A673 (cell line): ENCODE data around the gene OXNAD1. TPM values are rescaled to one million over a fixed set of nuclear protein-coding genes. Genes with fewer than 3 reads are reported as not detected.

ENCODE experiments used
- BruUV-seq: library from RNA; stranded (reverse); fragments of 400-500 nt; replicated peaks from 2 replicates; lab custom pipeline; 2021; lab: Mats Ljungman, UMichigan
- CTCF ChIA-PET: fragments of 300-600 bp; sonication (Branson Sonifier 250); formaldehyde crosslinking; loops from one replicate; lab custom pipeline; 2022; ENCODE audit warnings: antibody characterized with exemption; lab: Charles Lee
- POLR2A ChIA-PET: fragments of 300-600 bp; sonication (Branson Sonifier 250); formaldehyde crosslinking; loops from one replicate; lab custom pipeline; 2022; ENCODE audit warnings: antibody characterized with exemption; ENCODE audit not compliant: low non-redundant PET; lab: Charles Lee
- DNase-seq: peaks from one replicate; pipeline ENCODE4 v3.0.0-alpha.2; 2015; ENCODE audit warnings: low spot score
- H3K27ac ChIP-seq: fragments of 200-600 bp; sonication (generic); 2 replicates; pipeline ENCODE4 v1.5.1; 2016; ENCODE audit warnings: mixed run types, low read depth, mild to moderate bottlenecking, mixed read lengths, antibody characterized with exemption, low read length; ENCODE audit not compliant: poor library complexity, severe bottlenecking
- H3K27me3 ChIP-seq: fragments of 200-600 bp; sonication (generic); replicated peaks from 2 replicates; pipeline ENCODE4 v1.6.1; 2017; ENCODE audit warnings: mixed run types, low read depth, mild to moderate bottlenecking, mixed read lengths, antibody characterized with exemption, low read length; ENCODE audit not compliant: insufficient read depth, poor library complexity
- H3K36me3 ChIP-seq: fragments of 200-600 bp; sonication (generic); 2 replicates; pipeline ENCODE4 v1.6.1; 2016; ENCODE audit warnings: mixed run types, mild to moderate bottlenecking, mixed read lengths, antibody characterized with exemption, low read length; ENCODE audit not compliant: insufficient read depth, poor library complexity, severe bottlenecking
- H3K4me1 ChIP-seq: fragments of 200-600 bp; sonication (generic); 2 replicates; pipeline ENCODE4 v1.6.1; 2017; ENCODE audit warnings: mixed run types, mild to moderate bottlenecking, mixed read lengths, antibody characterized with exemption, low read length; ENCODE audit not compliant: insufficient read depth, poor library complexity, severe bottlenecking
- H3K4me3 ChIP-seq: fragments of 200-600 bp; sonication (generic); 2 replicates; pipeline ENCODE4 v1.5.1; 2016; ENCODE audit warnings: low read depth, mixed run types, mild to moderate bottlenecking, mixed read lengths, low read length; ENCODE audit not compliant: poor library complexity, severe bottlenecking
- H3K9me3 ChIP-seq: fragments of 200-600 bp; sonication (generic); 2 replicates; pipeline ENCODE4 v1.6.1; 2016; ENCODE audit warnings: mixed run types, low read depth, mild to moderate bottlenecking, mixed read lengths, antibody characterized with exemption, low read length; ENCODE audit not compliant: poor library complexity, severe bottlenecking
- EZH2 ChIP-seq: fragments of 200-600 bp; sonication (generic); IDR thresholded peaks from 2 replicates; pipeline ENCODE4 v1.6.1; 2017; ENCODE audit warnings: borderline replicate concordance, low read depth, mild to moderate bottlenecking, mixed read lengths, antibody characterized with exemption, low read length; ENCODE audit not compliant: poor library complexity, severe bottlenecking
- intact Hi-C: fragments of 100-400 bp; cut with micrococcal nuclease; formaldehyde crosslinking; loops from one replicate; pipeline ENCODE4 v1.10.0; 2022; ENCODE audit not compliant: unreplicated experiment
- total RNA-seq: library from RNA; stranded (reverse); gene quantifications from 2 replicates; pipeline ENCODE4 v1.2.3, GENCODE V29; 2021
- TF ChIP-seq, protein P1 (sequence below): fragments of 300-800, 200-600 bp; sonication (generic); conservative IDR thresholded peaks from 2 replicates; pipeline ENCODE4 v1.5.1; 2017; ENCODE audit warnings: low read depth, mild to moderate bottlenecking, antibody characterized with exemption, low read length, moderate library complexity, mixed read lengths

OXNAD1 gene
- total RNA-seq, 1 experiment from 2014 or later, result 21.5 TPM

DNA sequence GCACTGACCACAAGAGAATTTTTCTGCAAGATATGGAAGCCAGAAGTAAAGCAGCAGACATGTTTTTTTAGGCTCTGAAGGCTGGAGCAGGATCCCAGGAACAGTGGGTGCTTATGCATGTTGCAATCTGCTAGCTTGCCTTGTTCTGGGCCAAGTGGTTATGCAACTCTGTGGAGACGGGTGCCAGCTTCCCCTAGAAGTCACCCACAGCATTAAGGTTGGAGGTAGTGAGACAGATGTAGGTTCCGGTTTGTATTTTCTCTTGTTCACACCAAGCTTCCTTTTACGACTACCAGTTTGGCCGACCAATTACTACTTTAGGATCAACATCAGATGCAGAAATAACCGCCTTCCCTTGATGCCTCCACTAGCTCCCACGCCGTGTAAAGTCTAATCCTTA, 11.4 kb upstream of the OXNAD1 start:
- intact Hi-C loops, result no loop called here
- Histone ChIP-seq H3K4me3 (no peak overlapping the region), H3K4me1 (no peaks in the 10 kb centered on the region), H3K9me3 (no peaks in the 10 kb centered on the region), H3K27me3 (no peaks in the 10 kb centered on the region), H3K36me3 (no peaks in the 10 kb centered on the region), H3K27ac (no peak overlapping the region)
- ChIA-PET CTCF (no interaction called here), POLR2A (no interaction called here)
- no peak for DNase-seq
- TF ChIP-seq, protein P1, sequence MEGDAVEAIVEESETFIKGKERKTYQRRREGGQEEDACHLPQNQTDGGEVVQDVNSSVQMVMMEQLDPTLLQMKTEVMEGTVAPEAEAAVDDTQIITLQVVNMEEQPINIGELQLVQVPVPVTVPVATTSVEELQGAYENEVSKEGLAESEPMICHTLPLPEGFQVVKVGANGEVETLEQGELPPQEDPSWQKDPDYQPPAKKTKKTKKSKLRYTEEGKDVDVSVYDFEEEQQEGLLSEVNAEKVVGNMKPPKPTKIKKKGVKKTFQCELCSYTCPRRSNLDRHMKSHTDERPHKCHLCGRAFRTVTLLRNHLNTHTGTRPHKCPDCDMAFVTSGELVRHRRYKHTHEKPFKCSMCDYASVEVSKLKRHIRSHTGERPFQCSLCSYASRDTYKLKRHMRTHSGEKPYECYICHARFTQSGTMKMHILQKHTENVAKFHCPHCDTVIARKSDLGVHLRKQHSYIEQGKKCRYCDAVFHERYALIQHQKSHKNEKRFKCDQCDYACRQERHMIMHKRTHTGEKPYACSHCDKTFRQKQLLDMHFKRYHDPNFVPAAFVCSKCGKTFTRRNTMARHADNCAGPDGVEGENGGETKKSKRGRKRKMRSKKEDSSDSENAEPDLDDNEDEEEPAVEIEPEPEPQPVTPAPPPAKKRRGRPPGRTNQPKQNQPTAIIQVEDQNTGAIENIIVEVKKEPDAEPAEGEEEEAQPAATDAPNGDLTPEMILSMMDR, result no peak
- BruUV-seq, result no TSS peak

DNA sequence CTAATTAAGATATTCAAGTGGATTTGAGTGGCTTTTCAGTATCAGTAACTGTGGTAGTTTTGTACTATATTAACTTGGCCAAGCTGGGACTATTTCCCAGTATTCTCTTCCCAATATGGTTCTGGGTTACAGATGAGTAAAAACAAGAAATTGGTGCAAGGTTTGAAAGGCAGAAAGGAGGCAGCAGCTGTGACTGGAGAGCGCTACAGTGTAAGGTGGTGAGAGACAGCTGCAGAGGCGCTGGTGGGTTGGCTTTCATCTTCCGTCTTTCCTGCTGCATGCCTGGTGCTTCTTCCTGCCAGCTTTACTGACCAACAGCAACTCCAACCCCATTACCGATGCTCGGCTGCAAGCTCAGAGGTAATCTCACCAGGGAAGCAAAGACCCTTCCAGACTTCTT, 10.1 kb upstream of the OXNAD1 start:
- BruUV-seq, result no TSS peak
- CTCF ChIA-PET, result no interaction called here

DNA sequence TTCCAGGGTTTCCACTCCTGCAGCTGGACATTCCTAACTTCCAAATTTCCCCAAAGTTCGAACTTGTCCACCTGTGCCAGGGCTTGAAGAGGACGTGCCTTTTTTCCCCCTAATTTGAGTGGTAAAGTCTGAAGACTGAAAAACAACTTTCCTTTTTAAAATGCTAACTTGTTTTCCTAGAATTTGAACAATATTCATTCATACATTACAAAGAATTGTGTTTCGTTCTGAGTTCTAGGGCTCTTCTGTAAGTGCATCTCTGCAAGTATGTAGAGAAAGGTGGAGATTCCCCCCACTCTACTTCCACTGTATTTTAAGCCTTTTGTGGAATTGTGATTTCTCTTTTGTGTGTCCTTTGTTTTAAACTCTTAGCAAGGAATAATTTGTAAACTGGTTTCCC, 9.7 kb upstream of the OXNAD1 start:
- peaks cover 16% of the 10 kb centered on the region for H3K36me3 ChIP-seq
- ChIA-PET CTCF (no interaction called here), POLR2A (no interaction called here)
- H3K4me1 ChIP-seq, result no peaks in the 10 kb centered on the region
- H3K27ac ChIP-seq, result no peak overlapping the region
- H3K4me3 ChIP-seq, result no peak overlapping the region
- intact Hi-C loops, result no loop called here
- TF ChIP-seq, protein P1, result no peak
- TF ChIP-seq EZH2, result no peak
- BruUV-seq, result no TSS peak
- no peaks in the 10 kb centered on the region for H3K9me3 ChIP-seq
- no peaks in the 10 kb centered on the region for H3K27me3 ChIP-seq
- no peak for DNase-seq

More for the DNA sequence above, 10.1 kb upstream of the OXNAD1 start:
- Histone ChIP-seq H3K4me3 (no peak overlapping the region), H3K27me3 (no peaks in the 10 kb centered on the region), H3K36me3 (peaks cover 12% of the 10 kb centered on the region), H3K27ac (no peak overlapping the region), H3K9me3 (no peaks in the 10 kb centered on the region), H3K4me1 (no peaks in the 10 kb centered on the region)
- intact Hi-C loops, result no loop called here
- TF ChIP-seq, protein P1, result no peak
- no peak for TF ChIP-seq EZH2
- POLR2A ChIA-PET, result no interaction called here
- DNase-seq, result no peak
